Measurements from ENCODE around the gene ISYNA1. TPM values are rescaled to one million over a fixed set of nuclear protein-coding genes. Genes with fewer than 3 reads are reported as not detected.

Gene ISYNA1
- total RNA-seq, 1 donor: 8.0 TPM

- no peak overlapping the region for H2AFZ ChIP-seq (ENCODE audit: low read length)
- H3K4me1 ChIP-seq (ENCODE audit: insufficient read depth, low read length): peaks cover 40% of the 10 kb centered on the region
- H3K4me3 ChIP-seq (ENCODE audit: insufficient read depth, low read length): no peak overlapping the region
- no peak overlapping the region for H3K4me2 ChIP-seq (ENCODE audit: insufficient read depth, low read length)
- H3K27me3 ChIP-seq (ENCODE audit: insufficient read depth, low read length): no peaks in the 10 kb centered on the region
- no peaks in the 10 kb centered on the region for H3K9me3 ChIP-seq (ENCODE audit: low read depth, low read length)
- H3K27ac ChIP-seq (ENCODE audit: low read depth, low read length): no peak overlapping the region
- peak; percentile 77 for DNase-seq (ENCODE audit: insufficient read length, low spot score, missing footprints)
- peaks cover 92% of the 10 kb centered on the region for H3K79me2 ChIP-seq (ENCODE audit: insufficient read depth, low read length)
- no peaks in the 10 kb centered on the region for H3K36me3 ChIP-seq (ENCODE audit: insufficient read depth, low read length)
- TF ChIP-seq CTCF (IDR thresholded peaks at IDR 0.05; ENCODE audit: extremely low read depth, low read depth, low read length): no peak
- H4K20me1 ChIP-seq (ENCODE audit: insufficient read depth, low read length): peaks cover 65% of the 10 kb centered on the region
These were observed 12.9 kb downstream of the ISYNA1 start for GRCh38 chr19:18424890-18425514.

GRCh38 chr19:18424122-18424889, 13.6 kb downstream of the ISYNA1 start:
- Histone ChIP-seq H3K9me3 (ENCODE audit: low read depth, low read length) (no peaks in the 10 kb centered on the region), H3K36me3 (ENCODE audit: insufficient read depth, low read length) (no peaks in the 10 kb centered on the region), H3K4me2 (ENCODE audit: insufficient read depth, low read length) (no peak overlapping the region), H4K20me1 (ENCODE audit: insufficient read depth, low read length) (peaks cover 61% of the 10 kb centered on the region), H3K4me3 (ENCODE audit: insufficient read depth, low read length) (no peak overlapping the region), H3K4me1 (ENCODE audit: insufficient read depth, low read length) (peaks cover 34% of the 10 kb centered on the region), H3K27me3 (ENCODE audit: insufficient read depth, low read length) (no peaks in the 10 kb centered on the region), H2AFZ (ENCODE audit: low read length) (no peak overlapping the region), H3K79me2 (ENCODE audit: insufficient read depth, low read length) (peaks cover 92% of the 10 kb centered on the region), H3K27ac (ENCODE audit: low read depth, low read length) (no peak overlapping the region)
- no peak for TF ChIP-seq CTCF (IDR thresholded peaks at IDR 0.05; ENCODE audit: extremely low read depth, low read depth, low read length)
- peak; percentile 58 for DNase-seq (ENCODE audit: insufficient read length, low spot score, missing footprints)

- Histone ChIP-seq H3K27me3 (ENCODE audit: insufficient read depth, low read length) (no peaks in the 10 kb centered on the region), H3K4me3 (ENCODE audit: insufficient read depth, low read length) (no peak overlapping the region), H3K27ac (ENCODE audit: low read depth, low read length) (no peak overlapping the region), H3K36me3 (ENCODE audit: insufficient read depth, low read length) (no peaks in the 10 kb centered on the region), H4K20me1 (ENCODE audit: insufficient read depth, low read length) (peaks cover 58% of the 10 kb centered on the region), H3K4me2 (ENCODE audit: insufficient read depth, low read length) (no peak overlapping the region), H3K4me1 (ENCODE audit: insufficient read depth, low read length) (peaks cover 33% of the 10 kb centered on the region), H2AFZ (ENCODE audit: low read length) (no peak overlapping the region), H3K9me3 (ENCODE audit: low read depth, low read length) (no peaks in the 10 kb centered on the region), H3K79me2 (ENCODE audit: insufficient read depth, low read length) (peaks cover 91% of the 10 kb centered on the region)
- no peak for TF ChIP-seq CTCF (IDR thresholded peaks at IDR 0.05; ENCODE audit: extremely low read depth, low read depth, low read length)
- peak; percentile 60 for DNase-seq (ENCODE audit: insufficient read length, low spot score, missing footprints)
These were observed 14.5 kb downstream of the ISYNA1 start for GRCh38 chr19:18423258-18424020.

Data from osteoblast (primary cell).